IPS-20b (cell line): ENCODE measurements around the gene APLF.
A peak's percentile ranks its signal among the peaks of the same experiment; 100 is the strongest.

Source experiments
- H3K27ac ChIP-seq: one replicate; pipeline ENCODE4 v1.5.1; 2013; ENCODE audit warnings: low read length
- H3K27me3 ChIP-seq: 2 replicates; pipeline ENCODE4 v1.6.1; 2013; ENCODE audit warnings: mild to moderate bottlenecking, low read length, inconsistent platforms; ENCODE audit not compliant: insufficient read depth
- H3K36me3 ChIP-seq: 2 replicates; pipeline ENCODE4 v1.6.1; 2013; ENCODE audit warnings: low read depth, mild to moderate bottlenecking, inconsistent platforms, low read length, moderate library complexity; ENCODE audit not compliant: insufficient read depth
- H3K4me1 ChIP-seq: 2 replicates; pipeline ENCODE4 v1.6.1; 2013; ENCODE audit warnings: mild to moderate bottlenecking, control low read depth, inconsistent platforms, low read length, moderate library complexity; ENCODE audit not compliant: insufficient read depth
- H3K4me3 ChIP-seq: 2 replicates; pipeline ENCODE4 v1.5.1; 2013; ENCODE audit warnings: mild to moderate bottlenecking, low read length, inconsistent platforms
- H3K9ac ChIP-seq: 2 replicates; pipeline ENCODE4 v1.6.1; 2013; ENCODE audit warnings: low read depth, mild to moderate bottlenecking, inconsistent platforms, low read length, moderate library complexity
- H3K9me3 ChIP-seq: 2 replicates; pipeline ENCODE4 v1.6.1; 2013; ENCODE audit warnings: mild to moderate bottlenecking, low read depth, low read length, inconsistent platforms; ENCODE audit not compliant: insufficient read depth

The APLF gene

GRCh38 chr2:68467077-68467960 is at the start of gene APLF, which contains the start of gene FBXO48:
APLF (plus strand) TSS chr2:68467585; CDS start chr2:68467732, 147 bp downstream.
FBXO48 (minus strand) TSS chr2:68467294; CDS start chr2:68465145, 2,149 bp downstream.
- H3K36me3 ChIP-seq: no peaks in the 10 kb centered on the region
- peak within 1 kb of the TSS; percentile 89 for H3K9ac ChIP-seq
- no peaks in the 10 kb centered on the region for H3K9me3 ChIP-seq
- H3K27me3 ChIP-seq: no peaks in the 10 kb centered on the region
- H3K4me1 ChIP-seq: no peaks in the 10 kb centered on the region
- peak within 1 kb of the TSS; percentile 88 for H3K4me3 ChIP-seq
- H3K27ac ChIP-seq: peak within 1 kb of the TSS; percentile 28

GRCh38 chr2:68417926-68418325 is 49.5 kb upstream of the APLF start:
- H3K36me3 ChIP-seq: no peaks in the 10 kb centered on the region
- no peaks in the 10 kb centered on the region for H3K9me3 ChIP-seq
- no peak overlapping the region for H3K9ac ChIP-seq
- peaks cover 8% of the 10 kb centered on the region for H3K4me1 ChIP-seq
- no peak overlapping the region for H3K4me3 ChIP-seq
- H3K27me3 ChIP-seq: no peaks in the 10 kb centered on the region
- no peak overlapping the region for H3K27ac ChIP-seq

GRCh38 chr2:68418419-68418818 is 49.0 kb upstream of the APLF start:
- H3K4me1 ChIP-seq: peaks cover 8% of the 10 kb centered on the region
- H3K27ac ChIP-seq: no peak overlapping the region
- no peak overlapping the region for H3K4me3 ChIP-seq
- H3K36me3 ChIP-seq: no peaks in the 10 kb centered on the region
- H3K9me3 ChIP-seq: no peaks in the 10 kb centered on the region
- peak overlapping the region; percentile 27; the same call in 1 of the 2 replicates for H3K9ac ChIP-seq
- no peaks in the 10 kb centered on the region for H3K27me3 ChIP-seq

- Histone ChIP-seq H3K9ac (peak overlapping the region; percentile 27; the same call in 1 of the 2 replicates), H3K27ac (no peak overlapping the region), H3K27me3 (no peaks in the 10 kb centered on the region), H3K36me3 (no peaks in the 10 kb centered on the region), H3K4me1 (peaks cover 8% of the 10 kb centered on the region), H3K9me3 (no peaks in the 10 kb centered on the region), H3K4me3 (no peak overlapping the region)
These were observed 48.5 kb upstream of the APLF start for GRCh38 chr2:68418855-68419254.

GRCh38 chr2:68420254-68420910 is 47.0 kb upstream of the APLF start:
- peaks cover 8% of the 10 kb centered on the region for H3K4me1 ChIP-seq
- H3K9ac ChIP-seq: no peak overlapping the region
- no peaks in the 10 kb centered on the region for H3K9me3 ChIP-seq
- H3K4me3 ChIP-seq: no peak overlapping the region
- no peaks in the 10 kb centered on the region for H3K27me3 ChIP-seq
- H3K27ac ChIP-seq: no peak overlapping the region
- H3K36me3 ChIP-seq: no peaks in the 10 kb centered on the region

GRCh38 chr2:68423966-68424650 is 43.3 kb upstream of the APLF start:
- Histone ChIP-seq H3K36me3 (no peaks in the 10 kb centered on the region), H3K9ac (no peak overlapping the region), H3K27ac (no peak overlapping the region), H3K27me3 (no peaks in the 10 kb centered on the region), H3K9me3 (no peaks in the 10 kb centered on the region), H3K4me1 (no peaks in the 10 kb centered on the region; the same call in 1 of the 2 replicates), H3K4me3 (no peak overlapping the region)

- no peak overlapping the region for H3K4me3 ChIP-seq
- H3K27ac ChIP-seq: no peak overlapping the region
- H3K9me3 ChIP-seq: no peaks in the 10 kb centered on the region
- no peak overlapping the region for H3K9ac ChIP-seq
- no peaks in the 10 kb centered on the region for H3K36me3 ChIP-seq
- H3K4me1 ChIP-seq: no peaks in the 10 kb centered on the region
- no peaks in the 10 kb centered on the region for H3K27me3 ChIP-seq
These were observed 41.9 kb upstream of the APLF start for GRCh38 chr2:68425503-68425902.

GRCh38 chr2:68426446-68426845 is 40.9 kb upstream of the APLF start:
- H3K27me3 ChIP-seq: no peaks in the 10 kb centered on the region
- no peak overlapping the region for H3K27ac ChIP-seq
- H3K4me1 ChIP-seq: no peaks in the 10 kb centered on the region
- H3K36me3 ChIP-seq: no peaks in the 10 kb centered on the region
- H3K9me3 ChIP-seq: no peaks in the 10 kb centered on the region
- H3K4me3 ChIP-seq: no peak overlapping the region
- no peak overlapping the region for H3K9ac ChIP-seq

- Histone ChIP-seq H3K4me3 (no peak overlapping the region), H3K9ac (no peak overlapping the region), H3K36me3 (no peaks in the 10 kb centered on the region), H3K27ac (no peak overlapping the region), H3K4me1 (no peaks in the 10 kb centered on the region), H3K9me3 (no peaks in the 10 kb centered on the region), H3K27me3 (no peaks in the 10 kb centered on the region)
These were observed 40.4 kb upstream of the APLF start for GRCh38 chr2:68426848-68427579.

- Histone ChIP-seq H3K4me1 (no peaks in the 10 kb centered on the region), H3K9me3 (no peaks in the 10 kb centered on the region), H3K9ac (no peak overlapping the region), H3K27me3 (no peaks in the 10 kb centered on the region), H3K4me3 (no peak overlapping the region), H3K36me3 (no peaks in the 10 kb centered on the region), H3K27ac (no peak overlapping the region)
These were observed 39.3 kb upstream of the APLF start for GRCh38 chr2:68428126-68428525.

GRCh38 chr2:68428746-68429145 is 38.6 kb upstream of the APLF start:
- Histone ChIP-seq H3K4me3 (no peak overlapping the region), H3K36me3 (no peaks in the 10 kb centered on the region), H3K9ac (no peak overlapping the region), H3K9me3 (no peaks in the 10 kb centered on the region), H3K4me1 (no peaks in the 10 kb centered on the region), H3K27ac (no peak overlapping the region), H3K27me3 (no peaks in the 10 kb centered on the region)
